GM18858 (cell line): ENCODE measurements around the gene RMDN3.

Experiments used
- ATAC-seq: cut with Tn5 transposase; IDR thresholded peaks from one replicate; pipeline ENCODE4 v1.9.1; 2021; ENCODE audit not compliant: unreplicated experiment

The RMDN3 gene

DNA sequence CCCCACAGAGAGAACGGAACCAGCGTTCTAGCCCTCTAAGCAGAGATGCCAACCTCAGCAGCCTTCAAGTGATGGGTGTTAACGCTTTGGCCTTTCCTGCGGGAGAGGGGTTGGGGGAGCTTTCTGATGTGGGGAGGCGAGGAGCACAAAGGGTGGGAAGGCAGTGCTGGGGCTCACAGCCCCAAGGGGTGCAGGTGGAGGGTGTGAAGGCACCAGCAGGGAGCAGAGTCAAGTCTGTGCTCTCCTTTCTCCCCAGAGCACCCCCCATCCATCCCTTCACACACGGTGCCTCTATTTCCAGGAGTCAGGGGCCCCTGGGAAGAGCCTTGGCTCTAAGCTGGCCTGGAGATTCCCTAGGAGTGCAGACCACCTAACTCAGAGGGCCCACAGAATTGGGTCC lies 18.8 kb upstream of the RMDN3 start:
- ATAC-seq = no peak

- no peak for ATAC-seq
Observed at GRCh38 chr15:40773496-40773895, 18.4 kb upstream of the RMDN3 start.

DNA sequence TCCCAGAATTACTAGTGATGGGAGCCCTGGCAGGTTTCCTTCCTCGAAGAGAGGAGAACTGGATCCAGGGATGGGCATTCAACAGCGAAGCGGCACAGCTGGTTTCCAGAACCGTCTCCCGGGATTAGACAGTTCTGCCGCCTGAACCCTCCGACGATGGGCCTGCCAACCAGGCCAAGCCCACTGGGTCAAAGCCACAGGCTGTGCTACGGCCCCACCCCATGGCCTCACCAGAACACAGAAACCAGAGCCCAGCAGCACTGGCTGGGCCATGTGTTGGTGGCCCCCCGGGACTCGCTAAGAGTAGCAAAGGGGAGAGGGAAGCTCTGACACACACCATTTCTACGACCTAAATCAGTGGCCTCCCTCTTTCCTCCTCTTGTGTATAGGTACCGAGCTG lies 17.0 kb upstream of the RMDN3 start:
- no peak for ATAC-seq

GRCh38 chr15:40771242-40771641 lies 16.2 kb upstream of the RMDN3 start:
- ATAC-seq = no peak

DNA sequence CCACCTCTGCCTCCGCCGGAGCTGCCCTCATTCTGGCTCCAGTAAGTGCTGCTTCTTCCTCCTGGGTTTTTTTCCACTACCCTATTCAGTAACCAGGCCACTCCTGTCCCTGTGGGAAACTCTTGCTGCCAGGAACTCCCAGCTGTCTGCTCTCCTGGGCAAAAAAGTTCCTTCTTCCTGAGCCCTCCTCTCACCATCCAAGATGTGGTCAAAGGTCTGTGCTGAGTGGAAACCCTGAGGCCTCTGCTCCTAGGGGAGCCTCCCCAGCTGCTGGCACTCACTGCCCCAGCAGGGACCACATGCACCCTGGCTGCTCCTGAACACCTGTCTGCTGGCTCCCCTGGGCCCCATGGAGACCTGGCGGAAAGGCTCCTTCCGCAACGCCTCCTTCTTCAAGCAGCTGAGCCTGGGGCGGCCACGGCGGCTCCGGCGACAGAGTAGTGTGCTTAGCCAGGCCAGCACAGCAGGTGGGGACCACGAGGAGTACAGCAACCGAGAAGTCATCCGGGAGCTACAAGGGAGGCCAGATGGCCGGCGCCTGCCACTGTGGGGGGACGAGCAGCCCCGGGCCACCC lies 15.2 kb upstream of the RMDN3 start:
- ATAC-seq = no peak

DNA sequence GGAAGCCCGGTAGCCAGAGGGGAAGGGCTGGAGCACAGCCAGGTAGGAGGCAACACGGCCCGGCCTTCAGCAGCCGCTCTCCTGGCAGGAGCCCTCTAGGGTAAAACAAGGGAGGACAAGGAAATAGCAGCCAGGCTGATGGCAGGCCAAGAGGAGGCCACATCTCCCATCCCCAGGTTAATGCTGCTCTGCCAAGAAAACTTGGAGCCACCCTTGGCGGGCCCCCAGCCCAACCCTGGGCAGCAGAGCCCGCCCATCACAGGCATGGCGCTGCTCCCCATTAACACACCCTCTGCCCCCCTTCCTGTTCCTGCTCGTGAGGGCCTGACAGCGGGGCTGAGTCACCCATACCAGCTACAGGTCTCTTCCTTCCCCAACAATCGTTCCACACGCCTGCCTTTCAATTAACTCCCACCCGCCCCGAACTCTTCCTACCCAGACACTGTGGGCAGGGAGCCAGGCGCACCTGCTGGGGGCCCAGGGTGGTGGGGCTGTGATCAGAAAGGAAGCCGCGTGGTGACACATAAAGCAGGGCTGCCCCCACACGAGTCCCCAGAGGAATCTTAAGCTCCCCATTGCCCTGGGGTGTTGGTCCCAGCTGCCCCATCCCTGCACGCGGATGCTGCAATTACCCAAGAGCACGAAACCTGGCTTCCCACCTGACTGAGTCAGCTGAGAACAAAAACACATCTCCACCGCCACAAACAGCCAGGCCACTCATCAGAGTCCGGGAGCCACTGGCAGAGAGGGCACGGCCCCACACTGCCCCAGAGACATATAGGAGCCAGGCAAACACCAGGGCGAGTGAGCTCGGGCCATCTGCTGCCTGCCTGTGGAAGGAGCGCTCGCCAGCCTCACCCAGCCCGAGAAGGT lies 14.5 kb upstream of the RMDN3 start, which contains the start of gene C15orf62:
Gene C15orf62, plus strand, starts transcription at position 707 of the 873 bp plus-strand sequence. CDS start 516 bp downstream, outside the sequence.
- no peak for ATAC-seq

DNA sequence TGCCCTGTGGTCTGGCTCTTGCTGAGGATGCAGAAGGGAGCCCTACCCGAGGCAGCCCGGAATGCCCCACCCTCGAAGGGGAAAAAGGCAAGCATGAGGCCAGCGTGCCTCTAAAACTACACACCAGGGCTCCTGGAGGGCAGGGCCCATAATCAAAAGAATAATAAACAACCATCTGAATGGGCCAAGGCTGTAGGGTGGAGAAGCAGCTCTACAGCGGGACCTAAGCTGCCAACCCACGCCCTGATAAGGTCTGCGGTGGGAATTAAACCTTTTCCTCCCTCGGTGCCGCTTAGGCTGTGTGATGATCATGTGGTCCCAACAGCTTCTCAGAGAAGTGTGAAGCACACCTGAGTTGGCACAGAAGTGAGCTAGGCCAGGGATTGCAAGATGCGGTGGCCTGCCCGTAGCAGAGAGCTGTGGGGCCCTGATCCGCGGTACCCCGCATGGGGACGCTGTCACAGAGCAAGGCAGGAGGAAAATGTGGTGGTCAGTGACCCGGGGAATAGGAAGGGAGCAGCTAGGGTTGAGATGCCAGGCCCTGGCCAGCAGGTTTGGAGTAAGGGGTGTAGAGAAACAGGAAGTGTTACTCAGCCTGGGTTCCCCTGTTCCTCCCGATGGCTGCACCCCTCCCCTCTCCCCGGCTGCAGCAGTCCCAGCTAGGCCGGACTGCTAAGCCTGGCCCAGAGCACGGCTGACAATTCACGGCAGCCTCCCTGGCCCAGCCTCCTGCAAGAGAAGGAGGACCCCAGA lies 13.6 kb upstream of the RMDN3 start:
- no peak for ATAC-seq

DNA sequence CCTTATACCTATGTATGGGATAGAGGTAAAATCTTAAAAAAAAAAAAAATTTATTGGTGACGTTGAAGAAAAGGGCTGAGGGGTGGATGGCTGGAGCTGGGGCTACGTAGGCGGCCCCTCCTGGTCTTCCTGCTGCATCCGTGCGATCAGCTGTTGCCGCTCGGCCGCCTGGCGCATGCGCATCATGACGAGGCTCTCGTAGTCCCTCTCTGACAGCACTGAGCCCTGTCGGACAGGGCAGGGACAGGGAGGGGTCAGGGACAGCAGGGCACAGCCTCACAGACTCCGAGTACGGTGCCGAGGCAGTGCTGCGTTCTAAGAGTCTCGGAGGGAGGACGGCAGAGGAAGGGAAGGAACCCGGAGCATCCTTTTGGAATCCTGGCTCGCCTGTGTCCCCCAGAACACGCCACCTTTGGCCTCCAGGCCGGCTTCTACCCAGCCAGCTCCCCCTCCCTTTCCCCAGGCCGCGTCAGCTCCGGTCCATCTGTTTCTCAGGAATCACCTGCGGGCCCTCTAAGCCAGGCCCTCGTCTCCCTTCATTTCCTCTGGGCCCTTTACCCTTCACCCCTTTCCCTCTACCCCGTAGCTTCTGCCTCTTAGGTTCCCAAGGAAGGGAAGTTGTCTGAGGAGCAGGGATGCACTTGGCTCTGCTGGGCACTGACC lies 12.9 kb upstream of the RMDN3 start:
- ATAC-seq = no peak

DNA sequence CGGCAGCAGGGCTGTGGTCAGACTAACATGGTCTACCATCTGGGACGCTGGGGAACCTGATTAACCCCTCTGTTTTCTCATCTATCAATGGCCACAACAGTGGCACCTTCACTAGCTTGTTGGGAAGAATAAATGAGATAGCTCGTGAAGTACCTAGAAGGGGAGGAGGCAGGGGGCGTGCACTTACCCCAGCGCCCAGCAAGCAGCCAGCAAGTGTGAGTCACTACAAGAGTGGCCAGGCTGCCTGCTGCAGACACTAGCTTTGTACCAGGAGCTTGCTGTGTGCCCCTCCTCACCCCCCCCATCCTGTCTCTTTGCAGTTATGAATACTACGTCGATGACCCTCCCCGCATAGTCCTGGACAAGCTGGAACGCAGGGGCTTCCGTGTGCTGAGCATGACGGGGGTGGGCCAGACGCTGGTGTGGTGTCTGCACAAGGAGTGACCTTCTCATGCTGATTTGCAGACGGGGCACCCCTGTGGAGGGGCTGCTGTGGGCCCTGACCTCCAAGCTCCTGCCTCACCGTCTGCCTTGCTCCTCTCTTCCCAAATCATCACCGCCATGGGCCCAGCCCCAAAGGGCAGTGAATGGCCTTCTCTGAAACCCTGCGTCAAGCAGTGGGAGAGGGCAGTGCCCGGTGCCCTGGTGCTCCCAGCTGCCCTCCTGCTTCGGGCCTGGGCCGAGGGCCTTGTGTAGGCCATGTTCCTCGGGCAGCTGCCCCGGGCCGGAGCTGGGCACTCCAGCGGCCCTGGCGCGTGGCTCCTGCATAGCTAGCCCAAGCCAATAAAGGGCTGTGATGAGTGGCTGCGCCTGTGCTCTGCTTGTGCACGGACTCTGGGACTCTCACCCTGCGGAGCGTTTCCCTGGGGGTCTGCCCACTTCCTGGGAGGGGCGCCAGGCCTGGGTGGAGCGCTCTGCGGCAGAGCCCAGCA lies 12.1 kb upstream of the RMDN3 start:
- ATAC-seq = no peak

GRCh38 chr15:40766194-40766815 lies 11.3 kb upstream of the RMDN3 start:
- no peak for ATAC-seq

DNA sequence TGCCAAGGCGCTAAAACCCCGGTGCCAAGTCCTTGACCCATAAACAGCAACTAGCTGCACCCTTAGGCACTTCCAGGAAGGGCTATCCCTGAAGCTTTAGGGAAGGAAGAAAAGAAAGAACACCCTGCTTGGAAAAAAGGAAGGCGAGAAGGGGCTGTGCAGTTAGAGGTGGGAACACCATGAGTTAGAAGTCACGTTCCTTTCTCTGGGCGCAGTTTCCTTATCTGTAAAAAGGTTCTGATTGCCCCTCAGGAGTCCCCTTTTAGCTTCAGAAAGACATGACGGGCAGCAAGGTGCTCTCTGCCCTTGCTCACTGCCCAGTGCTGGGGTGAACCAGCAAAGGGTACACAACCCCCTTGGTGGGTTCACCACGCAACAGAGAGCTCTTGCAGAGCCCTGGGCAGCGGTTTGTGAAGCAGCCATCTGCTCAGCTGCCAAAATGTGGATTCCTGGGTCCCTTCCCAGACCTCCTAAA lies 9.6 kb upstream of the RMDN3 start:
- no peak for ATAC-seq

DNA sequence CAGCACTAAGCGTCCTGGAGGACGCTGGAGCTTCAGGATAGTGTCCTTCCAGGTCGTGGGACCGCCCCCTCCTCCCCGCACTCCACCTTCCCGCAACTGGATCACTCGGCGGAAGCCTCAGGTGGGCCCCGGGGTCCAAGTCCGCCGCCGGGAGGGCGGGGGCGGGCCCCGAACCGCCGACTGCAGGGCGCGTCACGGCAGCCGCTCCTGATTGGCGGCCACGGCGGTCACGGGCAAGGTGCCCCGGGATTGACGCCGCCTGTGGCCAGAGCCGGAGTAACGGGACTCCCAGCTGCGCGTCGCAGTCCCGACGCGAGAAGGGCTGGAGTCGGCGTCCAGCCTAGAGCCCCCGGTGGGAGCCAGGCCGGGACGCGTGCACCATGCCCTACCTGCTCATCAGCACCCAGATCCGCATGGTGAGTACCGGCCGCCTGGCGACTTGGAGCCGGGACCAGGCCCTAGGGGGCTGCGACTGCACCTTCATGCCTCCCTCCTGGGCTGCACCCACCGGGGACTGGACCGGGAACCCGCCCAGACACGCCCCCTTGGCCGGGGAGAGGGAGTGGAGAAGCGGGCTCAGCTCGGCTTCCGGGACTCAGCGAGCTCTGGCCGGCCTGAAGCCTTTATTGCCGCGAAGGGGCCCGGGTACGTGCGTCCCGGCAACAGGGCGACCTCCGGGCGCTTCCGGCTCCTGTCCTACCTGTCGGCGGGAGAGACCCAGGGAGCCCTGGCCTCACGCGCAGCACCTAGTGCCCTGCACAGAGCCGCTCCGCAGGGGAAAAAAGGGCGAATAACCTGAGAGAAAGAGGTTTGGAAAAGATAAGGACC lies 9.0 kb upstream of the RMDN3 start, which contains the start of gene GCHFR:
Gene GCHFR, plus strand, starts transcription at position 268 of the 828 bp plus-strand sequence. Its CDS starts 113 bp downstream, at position 381.
- peak; percentile 34 for ATAC-seq

- no peak for ATAC-seq
Observed at GRCh38 chr15:40762919-40763800, 8.1 kb upstream of the RMDN3 start.

- no peak for ATAC-seq
Observed at GRCh38 chr15:40759961-40760360, 4.9 kb upstream of the RMDN3 start.

DNA sequence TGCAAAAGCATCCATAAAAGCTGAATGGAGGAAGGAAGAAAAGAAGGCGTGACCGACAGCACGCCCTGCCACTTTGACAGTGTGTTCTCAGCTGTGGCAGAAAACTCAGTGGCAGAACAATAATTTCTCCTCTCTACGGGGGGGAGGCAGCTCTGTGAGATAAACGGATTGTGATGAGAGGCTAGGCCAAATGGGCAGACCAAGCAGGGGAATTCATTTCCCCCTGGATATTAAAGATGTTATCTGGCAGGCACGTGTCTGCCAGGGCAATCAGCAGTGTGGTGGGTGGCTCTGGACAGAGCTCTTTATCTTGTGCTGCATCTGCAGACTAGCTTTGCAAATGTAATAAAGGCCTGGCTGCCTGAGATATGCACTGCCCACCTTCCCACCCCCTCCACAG lies 1.9 kb upstream of the RMDN3 start:
- no peak for ATAC-seq

- ATAC-seq = no peak
Observed at GRCh38 chr15:40755812-40756208, 756 bp upstream of the RMDN3 start.

DNA sequence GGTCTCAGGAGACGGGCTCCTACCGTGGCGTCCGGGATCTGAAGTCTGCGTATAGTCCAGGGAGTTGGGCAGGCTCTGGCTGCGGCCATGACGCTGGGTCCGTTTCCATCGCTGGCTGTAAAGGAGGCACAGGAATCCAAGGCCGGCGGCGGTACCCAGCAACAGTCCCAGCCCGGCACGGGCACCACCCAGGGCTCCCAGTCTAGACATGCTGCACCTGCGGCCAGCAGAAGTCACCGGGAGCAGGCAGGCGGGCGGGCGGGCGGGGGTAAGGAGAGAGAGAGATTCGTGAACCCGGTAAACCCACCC lies 526 bp downstream of the RMDN3 start:
- no peak for ATAC-seq

DNA sequence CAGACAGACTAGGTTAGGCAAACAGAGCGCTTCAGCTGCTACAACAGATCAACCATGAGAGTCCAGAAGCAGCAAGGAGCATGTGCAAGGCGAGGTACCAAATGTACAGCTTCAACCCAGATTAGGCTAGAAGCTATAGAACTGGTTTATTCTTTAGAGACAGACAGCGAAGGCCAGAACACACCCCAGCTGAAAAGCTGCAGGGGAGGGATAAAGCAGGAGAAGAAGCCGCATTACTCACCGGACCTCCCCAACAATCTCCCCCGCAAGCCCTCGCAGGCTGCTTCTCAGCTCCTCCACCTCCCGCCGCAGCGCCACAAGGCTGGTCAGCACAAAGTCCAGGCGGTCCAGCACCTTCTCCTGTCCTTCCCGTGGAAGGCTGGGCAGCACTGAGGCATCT lies 3.3 kb downstream of the RMDN3 start:
- no peak for ATAC-seq
